OCI-LY1 (cell line): ENCODE data around the gene CRYAB.

Experiments used
- CTCF ChIP-seq: fragments of 200-600 bp; sonication (generic), shearing (Covaris generic); IDR thresholded peaks from 2 replicates; pipeline ENCODE4 v1.5.1; 2017; ENCODE audit warnings: mild to moderate bottlenecking, antibody characterized with exemption, low read length, moderate library complexity, mixed read lengths
- EZH2 ChIP-seq: fragments of 200-600 bp; sonication (generic), shearing (Covaris generic); IDR thresholded peaks from 2 replicates; pipeline ENCODE4 v1.8.0; 2017; ENCODE audit warnings: borderline replicate concordance, mixed run types, mild to moderate bottlenecking, antibody characterized with exemption, low read length, moderate library complexity, mixed read lengths

GRCh38 chr11:111944651-111945051 lies 33.1 kb upstream of the CRYAB start:
- TF ChIP-seq CTCF = no peak
- TF ChIP-seq EZH2 = no peak
